Measurements from ENCODE around the gene MIEF2.

The MIEF2 gene

GRCh38 chr17:18236494-18236893 is 24.0 kb upstream of the MIEF2 start:
- DNase-seq, result no peak

GRCh38 chr17:18237461-18237860 is 23.0 kb upstream of the MIEF2 start:
- DNase-seq, result no peak

GRCh38 chr17:18238299-18238698 is 22.2 kb upstream of the MIEF2 start:
- DNase-seq, result no peak

- no peak for DNase-seq
Measured at GRCh38 chr17:18240449-18240848, 20.0 kb upstream of the MIEF2 start.

GRCh38 chr17:18241229-18241871 is 19.1 kb upstream of the MIEF2 start:
- no peak for DNase-seq

- DNase-seq, result no peak
Measured at GRCh38 chr17:18245038-18245776, 15.3 kb upstream of the MIEF2 start.

- DNase-seq, result no peak
Measured at GRCh38 chr17:18246109-18246725, 14.2 kb upstream of the MIEF2 start.

- no peak for DNase-seq
Measured at GRCh38 chr17:18246880-18247612, 13.4 kb upstream of the MIEF2 start.

- no peak for DNase-seq
Measured at GRCh38 chr17:18247613-18248001, 12.9 kb upstream of the MIEF2 start.

GRCh38 chr17:18248300-18248731 is 12.1 kb upstream of the MIEF2 start:
- peak; percentile 48 for DNase-seq

- DNase-seq, result no peak
Measured at GRCh38 chr17:18248811-18249210, 11.7 kb upstream of the MIEF2 start.

- no peak for DNase-seq
Measured at GRCh38 chr17:18250259-18250658, 10.2 kb upstream of the MIEF2 start.

GRCh38 chr17:18250708-18251107 is 9.8 kb upstream of the MIEF2 start:
- DNase-seq, result no peak

GRCh38 chr17:18251204-18251603 is 9.3 kb upstream of the MIEF2 start:
- DNase-seq, result no peak

GRCh38 chr17:18252160-18252559 is 8.3 kb upstream of the MIEF2 start:
- DNase-seq, result no peak

GRCh38 chr17:18253187-18253884 is 7.1 kb upstream of the MIEF2 start:
- DNase-seq, result no peak

GRCh38 chr17:18253947-18254821 is 6.3 kb upstream of the MIEF2 start:
- no peak for DNase-seq

- DNase-seq, result no peak
Measured at GRCh38 chr17:18254888-18255649, 5.4 kb upstream of the MIEF2 start.

- no peak for DNase-seq
Measured at GRCh38 chr17:18256351-18256750, 4.1 kb upstream of the MIEF2 start.

GRCh38 chr17:18256776-18257175 is 3.7 kb upstream of the MIEF2 start:
- no peak for DNase-seq
